PC-9 (cell line): Measurements from ENCODE around the gene ANKRD33B.

Experiments used
- EZH2 ChIP-seq: fragments of 200-600 bp; sonication (generic); IDR thresholded peaks from 2 replicates; pipeline ENCODE4 v1.8.0; 2017; ENCODE audit warnings: antibody characterized with exemption, low read depth
- TF ChIP-seq, protein P1 (sequence below): fragments of 200-600 bp; sonication (generic); conservative IDR thresholded peaks from 2 replicates; pipeline ENCODE4 v1.6.1; 2017; ENCODE audit warnings: mixed run types, antibody characterized with exemption, mild to moderate bottlenecking, moderate library complexity

DNA sequence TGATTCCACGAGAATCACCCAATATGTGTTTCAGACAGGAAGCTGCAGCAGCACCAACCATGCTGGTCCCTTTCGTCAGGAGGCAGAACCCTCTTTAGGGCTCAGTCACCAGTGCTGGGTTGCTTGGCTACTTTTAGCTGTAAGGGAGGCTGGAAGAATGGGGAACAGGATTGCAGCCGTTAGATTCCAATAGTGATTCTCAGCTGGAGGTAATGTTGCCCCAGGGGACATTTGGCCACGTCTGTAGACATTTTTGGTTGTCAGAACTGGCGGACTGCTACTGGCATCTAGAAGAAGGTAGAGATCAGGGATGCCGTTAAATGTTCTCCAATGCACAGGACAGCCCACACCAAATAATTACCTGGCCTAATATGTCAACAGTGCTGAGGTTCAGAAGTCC, 81.8 kb downstream of the ANKRD33B start:
- TF ChIP-seq, protein P1, sequence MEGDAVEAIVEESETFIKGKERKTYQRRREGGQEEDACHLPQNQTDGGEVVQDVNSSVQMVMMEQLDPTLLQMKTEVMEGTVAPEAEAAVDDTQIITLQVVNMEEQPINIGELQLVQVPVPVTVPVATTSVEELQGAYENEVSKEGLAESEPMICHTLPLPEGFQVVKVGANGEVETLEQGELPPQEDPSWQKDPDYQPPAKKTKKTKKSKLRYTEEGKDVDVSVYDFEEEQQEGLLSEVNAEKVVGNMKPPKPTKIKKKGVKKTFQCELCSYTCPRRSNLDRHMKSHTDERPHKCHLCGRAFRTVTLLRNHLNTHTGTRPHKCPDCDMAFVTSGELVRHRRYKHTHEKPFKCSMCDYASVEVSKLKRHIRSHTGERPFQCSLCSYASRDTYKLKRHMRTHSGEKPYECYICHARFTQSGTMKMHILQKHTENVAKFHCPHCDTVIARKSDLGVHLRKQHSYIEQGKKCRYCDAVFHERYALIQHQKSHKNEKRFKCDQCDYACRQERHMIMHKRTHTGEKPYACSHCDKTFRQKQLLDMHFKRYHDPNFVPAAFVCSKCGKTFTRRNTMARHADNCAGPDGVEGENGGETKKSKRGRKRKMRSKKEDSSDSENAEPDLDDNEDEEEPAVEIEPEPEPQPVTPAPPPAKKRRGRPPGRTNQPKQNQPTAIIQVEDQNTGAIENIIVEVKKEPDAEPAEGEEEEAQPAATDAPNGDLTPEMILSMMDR = no peak
- no peak for TF ChIP-seq EZH2
